ENCODE measurements around the gene USP22.
"Not testable (repeated sequence)": the region's sequence is repeated elsewhere in the genome, so short reads cannot be mapped to it uniquely, and the experiment has no call there.

The USP22 gene

GRCh38 chr17:20989991-20990855 is 52.6 kb downstream of the USP22 start:
- no peak for DNase-seq

GRCh38 chr17:20989481-20989880 is 53.3 kb downstream of the USP22 start:
- DNase-seq = no peak

- DNase-seq = no peak
Measured at GRCh38 chr17:20988896-20989295, 53.9 kb downstream of the USP22 start.

- DNase-seq = no peak
Measured at GRCh38 chr17:20988001-20988636, 54.7 kb downstream of the USP22 start.

GRCh38 chr17:20987511-20987910 is 55.3 kb downstream of the USP22 start:
- DNase-seq = no peak

- DNase-seq = no peak
Measured at GRCh38 chr17:20986767-20987510, 55.9 kb downstream of the USP22 start.

- no peak for DNase-seq
Measured at GRCh38 chr17:20983359-20983637, 59.5 kb downstream of the USP22 start.

- no peak for DNase-seq
Measured at GRCh38 chr17:20982589-20983358, 60.0 kb downstream of the USP22 start.

- no peak for DNase-seq
Measured at GRCh38 chr17:20981046-20981920, 61.5 kb downstream of the USP22 start.

- DNase-seq = no peak
Measured at GRCh38 chr17:20979792-20980083, 63.1 kb downstream of the USP22 start.

- not testable (repeated sequence) for DNase-seq
Measured at GRCh38 chr17:20979007-20979791, 63.6 kb downstream of the USP22 start.

- DNase-seq = not testable (repeated sequence)
Measured at GRCh38 chr17:20977609-20978253, 65.1 kb downstream of the USP22 start.

GRCh38 chr17:20975566-20975965 is 67.2 kb downstream of the USP22 start:
- DNase-seq = no peak

GRCh38 chr17:20970329-20970728 is 72.5 kb downstream of the USP22 start:
- no peak for DNase-seq

- no peak for DNase-seq
Measured at GRCh38 chr17:20968913-20969616, 73.7 kb downstream of the USP22 start.

GRCh38 chr17:20967776-20968175 is 75.0 kb downstream of the USP22 start:
- no peak for DNase-seq

- no peak for DNase-seq
Measured at GRCh38 chr17:20966870-20967269, 75.9 kb downstream of the USP22 start.

GRCh38 chr17:20965492-20965891 is 77.3 kb downstream of the USP22 start:
- DNase-seq = no peak

- DNase-seq = no peak
Measured at GRCh38 chr17:20961586-20961985, 81.2 kb downstream of the USP22 start.

Measured in nucleus accumbens (tissue), 56 donors.